HK-2 (cell line): ENCODE measurements around the gene RINL.
A peak's percentile ranks its signal among the peaks of the same experiment; 100 is the strongest.

Source experiments
- DNase-seq: peaks from one replicate; pipeline ENCODE4 v3.0.0-alpha.2; 2018; ENCODE audit not compliant: unreplicated experiment

Gene RINL, protein sequence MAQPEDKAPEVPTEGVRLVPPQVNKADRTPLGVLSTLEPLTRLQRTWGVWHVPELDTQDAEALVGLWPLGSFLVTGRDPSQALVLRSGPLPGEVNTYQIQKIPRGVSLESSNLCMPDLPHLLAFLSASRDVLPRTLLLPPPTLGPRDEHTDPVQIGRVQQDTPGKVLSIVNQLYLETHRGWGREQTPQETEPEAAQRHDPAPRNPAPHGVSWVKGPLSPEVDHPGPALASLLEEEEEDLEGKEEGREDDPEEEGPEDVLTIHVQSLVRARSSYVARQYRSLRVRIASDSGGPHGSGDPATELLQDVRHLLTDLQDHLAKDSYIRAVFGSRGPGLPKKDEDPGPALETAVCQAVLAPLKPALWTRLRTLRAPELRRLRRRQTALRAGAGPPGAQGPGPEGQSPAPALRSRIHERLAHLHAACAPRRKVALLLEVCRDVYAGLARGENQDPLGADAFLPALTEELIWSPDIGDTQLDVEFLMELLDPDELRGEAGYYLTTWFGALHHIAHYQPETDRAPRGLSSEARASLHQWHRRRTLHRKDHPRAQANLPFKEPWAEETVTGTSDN

DNA sequence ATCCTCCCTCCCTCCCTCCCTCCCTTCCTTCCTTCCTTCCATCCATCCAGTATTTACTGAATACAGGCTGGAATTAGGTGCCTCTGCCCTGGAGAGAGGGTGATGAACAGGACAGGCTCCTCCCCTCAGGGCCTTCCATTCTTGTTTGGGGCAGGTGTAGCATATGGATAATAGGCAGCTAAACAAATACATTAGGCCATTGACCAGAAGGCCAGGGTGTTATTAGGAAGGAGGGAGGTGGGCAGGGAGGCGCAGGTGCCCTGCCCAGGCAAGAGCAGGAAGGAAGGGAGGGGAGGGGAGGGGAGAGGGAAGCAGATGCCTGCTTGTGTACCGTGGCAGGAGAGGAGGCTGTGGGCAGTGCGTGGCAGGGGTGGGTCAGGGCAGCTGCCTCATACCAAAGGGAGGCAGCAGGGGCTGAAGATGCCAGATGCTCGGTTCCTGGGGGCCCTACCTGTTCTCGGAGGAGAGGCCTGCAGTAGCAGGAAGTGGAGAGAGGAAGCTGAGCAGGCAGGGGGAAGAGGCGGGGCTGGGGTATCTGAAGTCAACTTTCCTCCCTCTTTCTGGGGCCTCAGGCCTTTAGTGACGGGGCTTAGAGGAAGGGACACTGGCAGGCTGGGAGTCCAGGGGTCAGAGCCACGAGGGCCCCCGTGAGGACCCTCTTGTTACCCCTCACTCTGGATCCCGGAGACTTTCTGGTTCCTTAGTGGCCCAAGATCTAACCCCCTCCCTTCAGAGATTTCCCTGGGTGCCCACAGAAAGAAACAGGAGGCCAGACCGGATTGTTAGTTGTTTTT is at the start of gene RINL:
RINL (minus strand) TSS at position 495 of the 794 bp plus-strand sequence. CDS start 1,533 bp downstream, outside the sequence.
- no peak for DNase-seq

DNA sequence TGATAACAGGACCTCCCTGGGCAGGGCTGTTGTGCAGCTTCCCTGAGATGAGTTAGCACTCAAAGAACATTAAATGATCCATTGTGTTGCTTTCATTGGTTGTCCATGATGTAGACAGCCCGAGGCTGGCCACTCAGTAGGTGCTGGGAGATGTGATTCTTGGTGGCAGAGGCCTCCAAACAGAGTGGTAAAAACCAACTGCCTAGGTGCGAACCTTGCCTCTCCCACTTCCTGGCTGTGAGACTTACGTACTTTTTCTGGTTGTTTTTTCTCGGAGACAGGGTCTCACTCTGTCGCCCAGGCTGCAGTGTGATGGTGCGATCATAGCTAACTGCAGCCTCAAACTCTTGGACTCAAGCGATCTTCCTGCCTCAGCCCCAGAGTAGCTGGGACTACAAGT is 46.3 kb upstream of the RINL start:
- DNase-seq, result no peak

DNA sequence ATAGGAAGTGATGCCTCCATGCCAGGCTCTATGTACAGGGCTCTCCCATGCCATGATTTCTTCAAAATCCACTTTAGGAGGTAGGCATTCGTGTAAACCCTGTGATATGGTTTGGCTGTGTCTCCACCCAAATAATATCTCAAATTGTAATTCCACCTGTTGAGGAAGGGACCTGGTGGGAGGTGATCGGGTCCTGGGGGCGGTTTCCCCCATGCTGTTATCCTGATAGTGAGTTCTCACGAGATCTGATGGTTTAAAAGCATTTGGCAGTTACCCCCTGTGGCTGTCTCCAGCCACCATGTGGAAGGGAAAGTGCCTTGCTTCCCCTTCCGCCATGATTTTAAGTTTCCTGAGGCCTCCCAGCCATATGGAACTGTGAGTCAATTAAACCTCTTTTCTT is 44.4 kb upstream of the RINL start:
- no peak for DNase-seq

DNA sequence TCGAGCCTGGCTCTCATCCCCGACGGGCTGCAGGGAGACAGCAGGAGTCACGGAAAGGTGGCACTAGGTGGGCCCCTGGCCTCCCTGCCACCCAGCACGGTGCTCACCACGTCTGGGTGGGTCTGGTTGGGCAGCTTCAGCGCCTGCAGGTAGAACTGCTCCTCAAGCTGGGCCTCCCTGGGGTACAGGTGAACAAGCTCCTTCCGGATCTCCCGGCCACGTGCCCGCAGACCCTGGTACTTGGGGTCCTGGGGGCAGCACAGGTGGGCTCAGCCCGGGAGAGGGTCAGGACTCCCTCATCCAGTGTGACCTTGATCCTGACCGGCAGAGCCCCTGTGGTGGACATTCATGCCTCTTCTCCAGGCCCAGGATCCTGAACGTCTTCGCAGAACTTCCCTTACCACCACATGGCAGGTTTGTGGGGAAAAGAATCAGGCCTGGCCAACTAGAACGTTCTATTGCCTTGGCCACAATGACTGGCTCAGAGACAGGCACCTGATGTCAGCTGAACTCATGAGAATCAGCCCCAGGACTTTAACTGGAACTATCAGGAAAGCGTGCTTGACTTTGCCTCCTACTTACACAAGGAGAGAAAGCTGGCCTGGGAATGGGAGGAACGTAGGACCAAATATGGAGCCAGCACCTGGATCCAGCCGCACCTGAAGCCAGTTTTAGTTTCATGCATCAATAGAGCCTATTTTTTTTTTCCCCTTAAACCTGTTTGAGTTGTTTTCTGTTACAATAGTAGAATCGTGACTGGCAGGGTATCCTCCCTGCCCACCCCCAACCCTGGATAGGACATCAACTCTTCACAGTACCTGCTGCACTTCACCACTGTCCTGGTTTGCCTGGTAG is 43.6 kb upstream of the RINL start:
- DNase-seq, result no peak

DNA sequence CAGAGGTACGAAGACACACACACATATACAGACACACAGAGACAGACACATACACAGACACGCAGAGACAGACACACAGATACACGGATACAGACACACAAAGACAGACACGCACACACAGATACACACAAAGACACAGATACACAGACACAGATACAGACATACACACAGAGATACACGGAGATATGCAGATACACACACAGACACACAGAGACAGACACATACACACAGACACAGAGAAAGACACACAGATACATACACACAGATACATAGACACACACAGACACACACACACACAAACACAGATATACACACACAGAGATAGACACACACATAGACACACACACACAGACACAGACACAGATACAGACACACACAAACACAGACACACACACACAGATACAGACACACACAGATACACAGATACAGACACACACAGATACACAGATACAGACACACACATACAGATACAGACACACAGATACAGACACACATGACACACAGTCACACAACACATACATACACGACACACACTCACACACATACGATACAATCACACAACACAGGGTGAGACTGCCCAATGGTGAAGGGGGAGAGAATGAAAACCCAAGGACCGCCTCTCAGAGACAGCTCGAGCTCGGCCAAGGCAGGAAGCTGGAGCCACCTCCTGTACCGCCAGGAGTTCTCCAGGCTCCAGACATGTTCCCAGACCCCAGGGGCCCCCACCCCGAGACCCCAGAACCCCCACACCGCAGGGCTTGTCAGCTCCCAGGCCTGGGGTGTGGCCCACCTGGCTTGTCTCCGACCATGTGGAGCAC is 42.7 kb upstream of the RINL start:
- DNase-seq, result no peak

DNA sequence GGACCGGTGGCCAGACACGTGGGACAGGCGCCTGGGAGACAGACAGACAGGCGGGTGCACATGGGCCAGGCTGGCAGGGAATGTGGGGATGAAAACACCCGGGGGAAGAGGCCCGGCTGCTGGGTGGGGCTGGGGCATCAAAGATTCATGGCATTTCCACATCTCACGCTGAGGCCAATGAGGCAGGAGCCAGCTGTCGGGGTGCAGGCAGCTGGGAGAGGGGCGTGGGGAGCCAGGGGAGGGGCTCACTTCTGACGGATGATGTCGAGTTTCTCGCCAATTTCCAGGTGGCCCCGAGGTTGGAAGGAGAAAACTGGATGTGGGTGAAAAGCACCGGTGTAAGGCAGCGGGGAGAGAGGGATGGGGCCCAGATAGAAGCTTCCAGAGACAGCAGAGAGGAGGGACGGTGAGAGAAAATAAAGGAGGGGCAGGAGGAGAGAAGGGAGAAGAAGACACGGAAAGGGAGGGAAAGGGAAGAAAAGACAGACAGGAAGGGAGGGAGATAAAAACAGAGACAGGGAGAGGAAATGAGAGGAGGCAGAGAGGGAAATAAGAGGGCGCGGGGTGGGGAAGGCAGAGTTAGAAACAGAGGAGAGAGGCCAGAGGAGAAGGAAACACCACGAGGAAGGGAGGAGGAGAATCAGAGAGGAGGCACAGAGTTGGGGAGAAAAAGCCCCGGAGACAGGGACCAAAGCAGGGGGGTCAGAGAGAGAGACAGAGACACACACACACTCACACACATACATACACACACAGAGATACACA is 41.9 kb upstream of the RINL start:
- no peak for DNase-seq

DNA sequence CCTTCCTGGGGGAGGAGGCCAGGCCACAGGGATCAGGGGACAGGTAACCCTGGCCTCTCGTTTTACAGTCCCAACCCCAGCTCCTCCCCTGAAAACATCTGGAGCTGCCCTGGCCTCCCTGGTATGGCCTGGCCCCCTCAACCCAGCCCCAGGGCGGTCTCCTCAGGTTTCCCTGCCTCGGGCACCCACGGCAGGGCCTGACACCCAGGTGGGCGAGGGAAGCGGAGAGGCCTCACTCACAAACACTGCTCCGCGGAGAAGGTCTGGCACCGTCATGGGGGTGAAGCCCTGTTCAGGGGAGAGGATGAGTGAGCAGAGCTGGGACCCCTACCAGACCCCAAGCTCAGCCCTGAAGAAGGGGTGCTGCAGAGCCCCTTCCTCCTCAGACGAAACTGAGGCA is 40.5 kb upstream of the RINL start:
- DNase-seq, result no peak

DNA sequence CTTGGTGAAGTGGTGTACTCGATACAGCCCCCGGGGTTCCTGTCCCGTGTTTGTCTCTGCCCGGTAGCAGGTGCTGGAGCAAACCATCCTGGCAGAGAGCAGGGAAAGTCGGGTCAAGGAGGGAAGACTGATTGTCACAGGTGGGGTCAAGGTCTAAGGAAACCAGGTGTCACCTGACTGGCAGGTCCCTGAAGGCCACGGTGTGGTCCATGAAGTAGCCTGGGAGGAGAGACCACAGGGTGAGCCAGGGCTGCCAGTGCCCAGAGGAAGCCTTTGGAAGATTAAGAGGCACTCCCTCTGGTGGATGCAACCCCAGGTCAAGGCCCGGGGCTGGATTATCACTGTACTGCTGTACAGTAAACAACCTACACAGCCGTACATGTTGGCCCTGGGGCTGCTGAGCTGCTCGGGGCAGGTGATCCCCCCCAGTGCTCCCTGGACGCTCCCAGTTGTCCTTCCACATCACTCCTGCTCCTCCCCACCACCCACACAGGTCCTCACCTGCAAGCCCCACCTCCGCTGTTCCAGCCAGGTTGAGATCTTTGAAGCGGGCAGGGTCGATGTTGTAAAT is 39.9 kb upstream of the RINL start:
- peak; percentile 26 for DNase-seq

DNA sequence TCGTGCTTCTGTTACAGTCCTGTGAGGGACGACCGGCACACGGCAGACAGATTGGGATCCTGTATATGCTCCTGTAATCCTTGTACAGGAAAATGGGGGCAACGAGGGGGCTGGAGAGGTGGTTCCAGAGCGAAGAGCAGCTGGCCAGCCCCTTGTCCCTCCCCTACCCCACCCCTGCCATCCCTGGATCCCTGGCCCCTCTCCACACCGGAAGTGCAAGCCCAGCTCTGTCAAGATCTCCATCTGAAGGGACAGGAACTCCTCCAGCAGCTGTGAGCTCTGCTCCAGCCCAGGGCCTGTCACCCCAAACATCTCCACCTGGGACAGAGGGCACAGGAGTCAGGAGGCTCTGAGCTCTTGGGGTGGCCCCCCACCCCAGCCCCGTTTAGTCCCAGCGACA is 39.4 kb upstream of the RINL start:
- no peak for DNase-seq

DNA sequence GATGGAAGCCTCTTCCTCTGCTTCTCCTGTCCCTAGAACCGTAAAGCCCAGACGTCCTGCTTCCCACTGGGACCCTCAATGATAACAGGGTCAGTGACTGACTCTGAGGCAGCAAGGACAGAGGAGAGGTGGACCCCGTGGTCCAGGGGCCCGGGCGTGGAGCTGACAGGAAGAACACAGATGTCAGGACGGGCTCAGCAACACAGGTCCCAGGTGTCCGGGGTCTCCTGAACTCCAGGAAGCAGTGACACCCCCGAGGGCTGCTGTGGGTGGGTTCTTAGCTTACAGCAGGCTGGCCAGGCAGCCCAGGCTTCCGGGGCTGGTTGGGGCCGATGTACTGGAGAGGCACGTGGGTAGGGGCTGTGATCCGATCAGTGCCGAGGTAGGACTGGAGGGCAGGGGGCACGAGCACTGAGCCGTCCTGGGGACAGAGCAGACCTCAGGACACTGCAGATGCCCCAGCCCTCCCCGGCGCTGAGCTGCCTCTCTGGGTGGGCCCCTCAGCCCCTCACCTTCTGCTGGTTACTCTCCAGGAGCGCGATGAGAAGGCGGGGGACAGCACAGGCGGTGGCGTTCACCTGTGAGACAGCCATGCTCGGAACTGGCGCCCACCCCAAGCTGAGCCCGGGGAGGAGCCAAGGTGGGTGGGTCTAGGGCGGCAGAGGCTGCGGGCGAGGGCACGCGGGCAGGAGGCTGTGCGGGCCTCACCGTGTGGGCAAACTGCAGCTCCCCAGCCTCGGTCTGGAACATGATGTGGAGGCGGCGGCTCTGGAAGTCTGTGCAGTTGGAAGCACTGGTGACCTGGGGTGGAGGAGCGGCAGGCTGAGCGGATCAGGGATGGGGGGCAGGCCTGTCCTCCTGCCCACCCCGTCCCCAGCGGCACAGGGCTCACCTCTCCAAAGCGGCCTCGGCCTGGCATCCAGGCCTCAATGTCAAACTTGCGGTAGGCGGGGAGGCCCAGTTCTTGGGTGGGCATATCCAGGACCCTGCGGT is 37.5 kb upstream of the RINL start:
- no peak for DNase-seq

DNA sequence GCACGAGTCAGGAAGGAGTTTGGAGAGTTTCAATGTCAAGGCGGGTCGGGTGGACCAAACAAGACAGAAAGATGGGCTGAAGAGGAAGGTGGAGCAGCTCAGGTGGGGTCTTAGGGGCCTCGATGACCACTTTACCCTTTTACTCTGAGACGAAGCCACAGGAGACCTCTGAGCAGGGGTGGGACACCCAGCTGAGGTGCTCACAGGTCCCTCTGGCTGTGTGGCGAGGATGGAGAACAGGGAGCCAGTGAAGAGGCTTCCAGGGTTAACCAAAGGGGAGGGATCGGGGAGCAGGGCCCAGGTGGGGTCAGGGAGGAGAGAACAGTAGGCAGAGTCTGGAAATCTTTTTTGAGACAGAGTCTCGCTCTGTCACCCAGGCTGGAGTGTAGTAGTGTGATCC is 35.9 kb upstream of the RINL start:
- no peak for DNase-seq

DNA sequence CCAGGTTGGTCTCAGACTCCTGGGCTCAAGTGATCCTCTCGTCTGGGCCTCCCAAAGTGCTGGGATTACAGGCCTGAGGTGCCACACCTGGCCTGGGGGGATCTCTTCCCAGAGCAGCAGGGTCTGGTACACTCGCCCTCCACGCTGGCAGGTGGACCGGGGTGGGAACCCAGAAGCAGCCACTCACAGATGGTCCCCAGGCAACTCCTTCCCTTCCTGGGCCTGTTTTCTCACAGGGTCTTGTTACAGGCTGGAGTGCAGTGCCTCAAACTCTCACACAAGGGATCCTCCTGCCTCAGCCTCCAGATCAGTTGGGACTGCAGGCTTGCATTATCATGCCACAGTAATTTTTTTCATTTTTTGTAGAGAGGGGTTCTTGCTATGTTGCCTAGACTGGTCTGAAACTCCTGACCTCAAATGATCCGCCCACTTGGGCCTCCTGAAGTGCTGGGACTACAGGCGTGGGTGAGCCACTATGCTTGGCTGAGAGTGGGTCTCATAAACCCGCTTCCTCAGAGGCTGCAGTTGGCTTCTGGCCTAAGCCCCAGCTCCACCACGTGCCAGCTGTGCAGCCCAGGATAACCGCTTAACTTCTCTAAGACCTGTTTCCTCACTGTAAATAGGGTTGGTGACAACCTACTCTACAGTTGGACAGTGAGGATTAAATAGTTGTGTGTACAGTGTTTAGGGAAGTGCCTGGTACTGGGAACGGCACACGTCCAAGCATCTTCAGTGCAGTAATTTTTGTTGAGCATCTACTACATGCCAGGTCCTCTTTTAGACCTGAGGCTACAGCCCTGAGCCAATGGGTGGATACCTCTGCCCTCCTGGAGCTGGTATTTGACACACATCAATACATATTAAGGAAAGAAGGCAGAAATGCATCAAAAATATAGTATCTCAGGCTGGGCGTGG is 34.8 kb upstream of the RINL start:
- DNase-seq, result no peak

DNA sequence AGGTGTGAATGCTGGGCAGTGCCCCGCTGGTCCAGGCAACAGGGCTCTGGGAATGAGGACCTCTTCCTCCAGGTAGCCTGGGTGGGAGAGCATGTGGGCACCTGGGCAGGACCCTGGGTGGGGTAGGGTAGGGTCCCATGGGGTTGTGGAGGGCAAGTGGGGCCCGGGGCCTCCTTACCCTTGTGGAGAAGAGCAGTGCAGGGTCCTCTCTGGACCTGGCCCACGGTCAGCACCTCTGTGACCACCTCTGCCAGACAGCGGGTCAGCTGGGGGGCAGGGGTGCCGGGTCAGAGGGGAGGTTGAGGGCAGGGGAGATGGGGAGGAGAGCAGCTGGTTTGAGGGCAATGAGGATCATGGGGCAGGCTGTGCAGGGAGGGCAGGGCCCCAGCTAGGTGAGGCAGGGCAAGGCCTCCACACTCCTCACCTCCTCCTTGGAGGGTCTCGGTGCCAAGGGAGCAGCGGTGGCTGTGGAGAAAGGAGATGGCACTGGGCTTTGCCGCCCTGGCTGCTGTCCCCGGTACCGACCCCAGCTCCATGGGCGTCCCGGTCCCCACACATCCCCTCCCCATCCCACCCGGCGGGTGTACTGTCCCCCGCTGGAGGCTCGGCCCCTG is 33.4 kb upstream of the RINL start:
- DNase-seq, result no peak

DNA sequence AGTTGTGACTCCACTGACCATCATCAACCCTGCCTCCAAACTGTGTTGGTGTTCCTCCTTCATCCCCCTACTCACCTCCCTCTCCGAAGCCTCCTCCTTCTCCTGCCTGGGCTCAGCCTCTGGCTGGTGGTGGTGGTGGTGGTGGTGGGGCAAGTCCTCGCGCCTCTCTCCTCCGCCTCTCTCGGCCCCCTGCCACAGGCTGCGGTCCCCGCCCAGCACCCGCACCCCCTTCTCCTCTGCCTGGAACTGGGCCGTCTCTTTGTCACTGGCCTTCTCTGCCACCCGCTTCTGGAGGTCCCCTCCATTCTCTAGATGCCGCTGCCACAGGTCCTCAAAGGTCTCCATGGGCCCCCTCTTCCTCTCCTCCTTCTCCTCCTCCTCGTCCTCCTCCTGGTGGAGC is 32.4 kb upstream of the RINL start:
- no peak for DNase-seq

DNA sequence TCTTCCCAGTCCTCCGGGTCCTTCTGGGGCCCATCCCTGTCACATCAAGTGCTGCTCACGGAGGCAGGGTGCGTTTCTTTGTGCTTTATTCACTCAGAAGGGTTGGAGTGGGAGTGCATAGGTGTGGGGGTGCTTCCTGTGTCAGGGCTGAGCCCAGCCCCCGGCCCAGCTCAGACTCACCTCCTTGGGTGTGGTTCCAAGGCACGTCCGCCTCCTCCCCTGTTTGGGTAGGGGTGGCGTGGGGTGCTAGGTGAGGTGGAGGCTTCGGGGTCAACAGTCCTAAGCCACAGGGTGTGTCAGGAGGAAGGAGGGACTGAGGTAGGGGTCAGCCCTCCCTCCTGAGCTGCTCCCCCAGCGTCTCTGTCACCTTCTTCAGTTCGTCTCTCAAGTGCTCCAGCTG is 30.8 kb upstream of the RINL start:
- DNase-seq, result no peak

DNA sequence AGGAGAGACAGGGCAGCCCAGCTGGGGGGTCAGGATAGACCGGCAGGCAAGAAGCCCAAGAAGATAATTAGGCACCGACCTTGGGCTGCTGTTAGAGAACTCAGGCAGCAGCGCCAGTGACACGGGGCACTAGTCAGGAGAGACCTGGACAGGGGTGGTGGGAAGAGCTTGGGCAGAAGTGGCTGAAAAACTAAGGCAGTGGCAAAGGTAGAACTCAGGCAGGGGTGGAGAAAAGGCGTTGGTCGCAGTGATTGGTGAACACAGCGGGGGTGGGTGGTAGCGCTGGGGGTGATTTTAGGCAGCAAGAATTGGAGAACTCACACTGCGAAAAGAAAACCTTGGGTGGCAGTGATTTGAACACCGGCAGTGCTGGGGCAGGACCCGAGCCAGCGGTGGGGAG is 29.6 kb upstream of the RINL start:
- DNase-seq, result no peak

DNA sequence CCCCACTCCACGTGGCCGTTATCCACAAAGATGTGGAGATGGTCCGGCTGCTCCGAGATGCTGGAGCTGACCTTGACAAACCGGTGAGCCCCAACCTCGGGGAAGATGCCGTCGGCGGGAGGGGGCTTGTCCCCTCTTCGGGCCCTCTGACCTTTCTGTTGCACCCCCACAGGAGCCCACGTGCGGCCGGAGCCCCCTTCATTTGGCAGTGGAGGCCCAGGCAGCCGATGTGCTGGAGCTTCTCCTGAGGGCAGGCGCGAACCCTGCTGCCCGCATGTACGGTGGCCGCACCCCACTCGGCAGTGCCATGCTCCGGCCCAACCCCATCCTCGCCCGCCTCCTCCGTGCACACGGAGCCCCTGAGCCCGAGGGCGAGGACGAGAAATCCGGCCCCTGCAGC is 29.2 kb upstream of the RINL start:
- DNase-seq, result no peak
